WTC11 (cell line): ENCODE measurements around the gene C4orf33. TPM values are rescaled to one million over a fixed set of nuclear protein-coding genes. Genes with fewer than 3 reads are reported as not detected.

ENCODE experiments used
- ATAC-seq: fragments of 200-7000 bp; cut with Tn5 transposase; 2 replicates; pipeline ENCODE4 v1.10.0; 2021; ENCODE audit warnings: mild to moderate bottlenecking, moderate library complexity
- CTCF ChIA-PET: fragments of 300-600 bp; sonication (Branson Sonifier 250); formaldehyde crosslinking; loops from one replicate; lab custom pipeline; 2021; ENCODE audit warnings: antibody characterized with exemption; lab: Charles Lee
- POLR2A ChIA-PET: fragments of 350-600 bp; sonication (Branson Sonifier 250); formaldehyde crosslinking; loops from one replicate; lab custom pipeline; 2021; ENCODE audit warnings: antibody characterized with exemption; lab: Charles Lee
- DNase-seq: peaks from one replicate; pipeline ENCODE4 v3.0.0; 2021; ENCODE audit warnings: low spot score
- H3K27ac Mint-ChIP-seq: 2 replicates; pipeline ENCODE4 v1.8.0; 2021; ENCODE audit warnings: mixed read lengths
- H3K27me3 Mint-ChIP-seq: 2 replicates; pipeline ENCODE4 v1.8.0; 2021; ENCODE audit warnings: low read depth, mild to moderate bottlenecking, moderate library complexity, mixed read lengths
- H3K36me3 Mint-ChIP-seq: 2 replicates; pipeline ENCODE4 v1.8.0; 2021; ENCODE audit warnings: mixed read lengths
- H3K4me1 Mint-ChIP-seq: 2 replicates; pipeline ENCODE4 v1.8.0; 2022; ENCODE audit warnings: mixed read lengths
- H3K4me3 Mint-ChIP-seq: 2 replicates; pipeline ENCODE4 v1.8.0; 2021; ENCODE audit warnings: mild to moderate bottlenecking, moderate library complexity, mixed read lengths
- H3K9me3 Mint-ChIP-seq: 2 replicates; pipeline ENCODE4 v1.8.0; 2021; ENCODE audit warnings: mixed read lengths
- AR ChIP-seq: fragments of 250-450 bp; sonication (Bioruptor Pico); IDR thresholded peaks from 2 replicates; pipeline ENCODE4 v1.9.0; 2021; ENCODE audit warnings: mild to moderate bottlenecking
- ATF1 ChIP-seq: sonication (generic); formaldehyde crosslinking; IDR thresholded peaks from 2 replicates; pipeline ENCODE4 v1.8.1; 2023; ENCODE audit warnings: mild to moderate bottlenecking, moderate library complexity, missing genetic modification reagents
- ATF2 ChIP-seq: sonication (generic); formaldehyde crosslinking; IDR thresholded peaks from 2 replicates; pipeline ENCODE4 v1.8.1; 2022; ENCODE audit warnings: low read depth, missing genetic modification reagents, borderline replicate concordance
- E2F1 ChIP-seq: sonication (generic); formaldehyde crosslinking; IDR thresholded peaks from 2 replicates; pipeline ENCODE4 v1.8.0; 2022; ENCODE audit warnings: mild to moderate bottlenecking, missing genetic modification reagents
- E2F5 ChIP-seq: sonication (generic); formaldehyde crosslinking; IDR thresholded peaks from 2 replicates; pipeline ENCODE4 v1.8.1; 2022; ENCODE audit warnings: mild to moderate bottlenecking, moderate library complexity, missing genetic modification reagents
- ESRRA ChIP-seq: sonication (generic); formaldehyde crosslinking; IDR thresholded peaks from 2 replicates; pipeline ENCODE4 v1.8.1; 2022; ENCODE audit warnings: mild to moderate bottlenecking, missing genetic modification reagents, borderline replicate concordance
- ETV6 ChIP-seq: sonication (generic); formaldehyde crosslinking; IDR thresholded peaks from 2 replicates; pipeline ENCODE4 v1.8.1; 2022; ENCODE audit warnings: mild to moderate bottlenecking, missing genetic modification reagents
- FOXK1 ChIP-seq: sonication (generic); formaldehyde crosslinking; IDR thresholded peaks from 2 replicates; pipeline ENCODE4 v1.8.0; 2022; ENCODE audit warnings: mild to moderate bottlenecking, moderate library complexity, missing genetic modification reagents
- GRHL2 ChIP-seq: fragments of 250-450 bp; sonication (Bioruptor Pico); IDR thresholded peaks from 2 replicates; pipeline ENCODE4 v1.8.0; 2022; ENCODE audit warnings: mild to moderate bottlenecking, moderate library complexity; ENCODE audit not compliant: insufficient replicate concordance, severe bottlenecking
- GTF2I ChIP-seq: fragments of 250-450 bp; sonication (Bioruptor Pico); conservative IDR thresholded peaks from 2 replicates; pipeline ENCODE4 v1.4.0; 2021; ENCODE audit warnings: mild to moderate bottlenecking
- HMGA2 ChIP-seq: fragments of 250-450 bp; sonication (Bioruptor Pico); IDR thresholded peaks from 2 replicates; pipeline ENCODE4 v1.4.0; 2021; ENCODE audit warnings: mild to moderate bottlenecking, moderate library complexity
- IRF1 ChIP-seq: sonication (generic); formaldehyde crosslinking; IDR thresholded peaks from 2 replicates; pipeline ENCODE4 v1.8.0; 2023; ENCODE audit warnings: missing genetic modification reagents
- KAT7 ChIP-seq: sonication (generic); formaldehyde crosslinking; IDR thresholded peaks from 2 replicates; pipeline ENCODE4 v1.8.1; 2023; ENCODE audit warnings: missing genetic modification reagents, mild to moderate bottlenecking, borderline replicate concordance
- NFYB ChIP-seq: sonication (generic); formaldehyde crosslinking; conservative IDR thresholded peaks from 2 replicates; pipeline ENCODE4 v1.8.0; 2022; ENCODE audit warnings: low read depth, missing genetic modification reagents
- NR2C2 ChIP-seq: sonication (generic); formaldehyde crosslinking; IDR thresholded peaks from 2 replicates; pipeline ENCODE4 v1.8.0; 2022; ENCODE audit warnings: mild to moderate bottlenecking, missing genetic modification reagents
- SP1 ChIP-seq: sonication (generic); formaldehyde crosslinking; conservative IDR thresholded peaks from 2 replicates; pipeline ENCODE4 v1.8.1; 2022; ENCODE audit warnings: missing genetic modification reagents
- TEAD1 ChIP-seq: sonication (generic); formaldehyde crosslinking; IDR thresholded peaks from 2 replicates; pipeline ENCODE4 v1.8.0; 2022; ENCODE audit warnings: mild to moderate bottlenecking, missing genetic modification reagents
- ZNF121 ChIP-seq: sonication (generic); formaldehyde crosslinking; IDR thresholded peaks from 2 replicates; pipeline ENCODE4 v1.8.0; 2023; ENCODE audit warnings: missing genetic modification reagents
- ZNF232 ChIP-seq: sonication (generic); formaldehyde crosslinking; IDR thresholded peaks from 2 replicates; pipeline ENCODE4 v1.8.0; 2022; ENCODE audit warnings: mild to moderate bottlenecking, missing genetic modification reagents
- ZNF281 ChIP-seq: sonication (generic); formaldehyde crosslinking; IDR thresholded peaks from 2 replicates; pipeline ENCODE4 v1.8.0; 2023; ENCODE audit warnings: mild to moderate bottlenecking, missing genetic modification reagents
- ZNF416 ChIP-seq: fragments of 250-450 bp; sonication (Bioruptor Pico); IDR thresholded peaks from 2 replicates; pipeline ENCODE4 v1.9.0; 2021; ENCODE audit warnings: mild to moderate bottlenecking, inconsistent platforms
- ZNF532 ChIP-seq: fragments of 250-450 bp; sonication (Bioruptor Pico); IDR thresholded peaks from 2 replicates; pipeline ENCODE4 v1.9.0; 2021; ENCODE audit warnings: mild to moderate bottlenecking, borderline replicate concordance
- ZNF671 ChIP-seq: fragments of 250-450 bp; sonication (Bioruptor Pico); IDR thresholded peaks from 2 replicates; pipeline ENCODE4 v1.8.0; 2021; ENCODE audit warnings: mild to moderate bottlenecking
- total RNA-seq: library from RNA; stranded (reverse); gene quantifications from 3 replicates; pipeline ENCODE4 v1.2.3, GENCODE V29; 2021

C4orf33 gene
- total RNA-seq, 1 experiment from 2014 or later = 6.9 TPM

- Mint-ChIP-seq H3K9me3 (peaks cover 25% of the 10 kb centered on the region), H3K36me3 (peaks cover 13% of the 10 kb centered on the region), H3K4me1 (no peaks in the 10 kb centered on the region), H3K4me3 (no peak overlapping the region), H3K27me3 (no peaks in the 10 kb centered on the region), H3K27ac (no peak overlapping the region)
- TF ChIP-seq FOXK1 (CRISPR knock-in tag) (no peak), NR2C2 (no peak), ATF1 (CRISPR knock-in tag) (no peak), ZNF232 (CRISPR knock-in tag) (no peak), SP1 (CRISPR knock-in tag) (no peak), ESRRA (CRISPR knock-in tag) (no peak), ETV6 (CRISPR knock-in tag) (no peak), TEAD1 (CRISPR knock-in tag) (no peak), GTF2I (CRISPR knock-in tag) (no peak), E2F5 (CRISPR knock-in tag) (no peak), ATF2 (CRISPR knock-in tag) (no peak), ZNF281 (no peak), GRHL2 (no peak), ZNF671 (CRISPR knock-in tag) (no peak)
- ATAC-seq (no peak), DNase-seq (no peak)
- ChIA-PET CTCF (no interaction called here), POLR2A (no interaction called here)
Measured at GRCh38 chr4:129129143-129129542, 33.2 kb downstream of the C4orf33 start.

GRCh38 chr4:129131343-129131742 is 35.4 kb downstream of the C4orf33 start:
- Mint-ChIP-seq H3K4me3 (no peak overlapping the region), H3K9me3 (peaks cover 18% of the 10 kb centered on the region), H3K27ac (no peak overlapping the region), H3K36me3 (peaks cover 13% of the 10 kb centered on the region), H3K4me1 (no peaks in the 10 kb centered on the region), H3K27me3 (no peaks in the 10 kb centered on the region)
- ATAC-seq = no peak
- POLR2A ChIA-PET = no interaction called here
- CTCF ChIA-PET = no interaction called here
- DNase-seq = no peak
- no peak for TF ChIP-seq NFYB (CRISPR knock-in tag)
- TF ChIP-seq GTF2I (CRISPR knock-in tag) = no peak
- TF ChIP-seq KAT7 (CRISPR knock-in tag) = no peak
- TF ChIP-seq ZNF121 (CRISPR knock-in tag) = no peak
- TF ChIP-seq HMGA2 = no peak
- no peak for TF ChIP-seq IRF1
- no peak for TF ChIP-seq E2F1 (CRISPR knock-in tag)
- TF ChIP-seq ZNF532 (CRISPR knock-in tag) = no peak
- no peak for TF ChIP-seq AR (CRISPR knock-in tag)
- no peak for TF ChIP-seq ZNF416
- no peak for TF ChIP-seq ZNF232 (CRISPR knock-in tag)
- no peak for TF ChIP-seq NR2C2
